ENCODE results near the gene SEL1L.
"Not testable (repeated sequence)": the region's sequence is repeated elsewhere in the genome, so short reads cannot be mapped to it uniquely, and the experiment has no call there.

The SEL1L gene

GRCh38 chr14:81523616-81524015, 10.0 kb downstream of the SEL1L start:
- no peak for DNase-seq

- no peak for DNase-seq
Measured at GRCh38 chr14:81523016-81523415, 10.6 kb downstream of the SEL1L start.

DNA sequence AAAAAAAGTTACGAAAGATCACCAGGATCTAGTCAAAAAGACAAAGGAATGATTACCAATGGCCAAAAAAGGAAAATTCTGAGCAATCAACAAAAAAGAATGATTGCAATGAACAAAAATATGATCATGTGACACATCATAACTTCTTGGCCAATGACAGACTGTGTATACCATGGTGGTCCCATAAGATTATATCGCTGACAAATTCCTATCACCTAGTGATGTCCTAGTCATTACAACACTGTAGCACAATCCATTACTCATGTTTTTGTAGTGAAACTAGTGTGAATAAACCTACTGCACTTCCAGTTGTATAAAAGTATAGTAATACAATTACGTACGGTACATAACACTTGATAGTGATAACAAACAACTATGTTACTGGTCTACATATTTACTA, 12.3 kb downstream of the SEL1L start:
- DNase-seq = no peak

GRCh38 chr14:81519200-81520011, 14.2 kb downstream of the SEL1L start:
- DNase-seq = no peak

DNA sequence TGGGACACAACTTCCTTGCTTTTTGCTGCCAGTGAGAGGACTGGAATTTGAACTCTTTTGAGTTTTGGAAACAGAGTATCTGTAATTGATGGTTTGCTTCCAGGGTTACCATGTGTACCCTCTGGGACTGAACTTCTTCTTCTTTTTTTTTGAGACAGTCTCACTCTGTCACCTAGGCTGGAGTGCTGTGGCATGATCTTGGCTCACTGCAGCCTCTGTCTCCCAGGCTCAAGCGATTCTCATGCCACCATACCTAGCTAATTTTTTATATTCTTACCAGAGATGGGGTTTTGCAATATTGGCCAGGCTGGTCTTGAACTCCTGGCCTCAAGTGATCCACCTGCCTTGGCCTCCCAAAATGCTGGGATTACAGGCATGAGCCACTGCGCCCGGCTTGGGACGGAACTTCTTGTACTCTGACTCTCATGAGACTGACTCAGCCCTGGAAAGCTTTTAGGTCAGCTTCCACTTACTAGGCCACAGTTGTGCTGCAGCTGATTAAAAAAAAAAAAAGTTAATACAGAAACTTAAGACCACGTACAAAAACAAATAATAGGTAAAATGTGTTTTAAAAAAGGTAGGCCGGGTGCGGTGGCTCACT, 15.8 kb downstream of the SEL1L start:
- no peak for DNase-seq

GRCh38 chr14:81516986-81517797, 16.5 kb downstream of the SEL1L start:
- DNase-seq = no peak

- DNase-seq = not testable (repeated sequence)
Measured at GRCh38 chr14:81515927-81516326, 17.7 kb downstream of the SEL1L start.

DNA sequence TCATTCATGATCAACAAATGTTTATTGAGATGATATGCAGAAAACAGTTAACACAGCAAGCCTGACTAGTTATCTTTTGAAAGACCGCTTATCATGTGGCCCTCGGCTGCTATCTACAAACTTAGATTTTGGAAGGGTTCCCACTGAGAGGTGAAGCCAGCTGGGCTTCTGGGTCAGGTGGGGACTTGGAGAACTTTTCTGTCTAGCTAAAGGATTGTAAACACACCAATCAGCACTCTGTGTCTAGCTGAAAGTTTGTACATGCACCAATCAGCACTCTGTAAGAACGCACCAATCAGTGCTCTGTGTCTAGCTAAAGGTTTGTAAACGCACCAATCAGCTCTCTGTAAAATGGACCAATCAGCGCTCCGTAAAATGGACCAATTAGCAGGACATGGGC, 20.8 kb downstream of the SEL1L start:
- DNase-seq = not testable (repeated sequence)

DNA sequence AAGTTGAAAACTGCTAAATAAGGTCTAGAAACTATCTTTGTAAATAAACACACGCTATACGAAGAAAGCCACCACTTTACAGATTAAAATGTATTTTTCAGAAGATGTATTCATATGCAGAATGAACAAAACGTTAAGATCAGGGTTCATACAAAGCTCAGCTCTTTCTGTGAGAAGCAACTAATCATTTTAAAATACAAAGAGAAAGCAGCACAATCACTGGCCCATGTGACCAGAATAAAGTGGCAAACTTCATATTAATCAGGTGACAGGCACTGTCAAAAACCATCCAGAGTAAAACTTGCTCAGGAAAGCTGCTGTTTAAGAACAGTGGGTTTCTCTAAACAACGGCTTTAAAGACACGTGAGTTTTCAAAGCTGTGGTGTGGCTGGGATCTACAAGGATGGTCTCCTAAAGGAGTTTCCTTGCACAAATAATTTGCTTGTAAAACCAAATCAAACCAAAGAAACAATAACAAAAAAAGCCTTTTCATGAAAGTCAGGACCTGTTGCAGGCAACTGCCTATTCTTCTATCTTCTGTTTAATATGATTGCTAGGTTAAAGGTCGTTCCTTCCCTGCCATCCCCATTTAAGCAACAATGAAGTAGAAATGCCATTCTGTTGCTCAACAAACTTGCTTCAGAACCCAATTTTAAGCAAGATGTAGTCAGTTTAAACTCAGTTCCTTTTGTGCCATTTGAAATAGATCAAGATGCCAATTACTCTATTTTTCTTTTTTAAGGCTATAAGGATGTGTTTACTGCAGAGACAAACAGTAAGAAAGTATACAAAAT, 22.3 kb downstream of the SEL1L start:
- DNase-seq = no peak

- no peak for DNase-seq
Measured at GRCh38 chr14:81509838-81510452, 23.7 kb downstream of the SEL1L start.

DNA sequence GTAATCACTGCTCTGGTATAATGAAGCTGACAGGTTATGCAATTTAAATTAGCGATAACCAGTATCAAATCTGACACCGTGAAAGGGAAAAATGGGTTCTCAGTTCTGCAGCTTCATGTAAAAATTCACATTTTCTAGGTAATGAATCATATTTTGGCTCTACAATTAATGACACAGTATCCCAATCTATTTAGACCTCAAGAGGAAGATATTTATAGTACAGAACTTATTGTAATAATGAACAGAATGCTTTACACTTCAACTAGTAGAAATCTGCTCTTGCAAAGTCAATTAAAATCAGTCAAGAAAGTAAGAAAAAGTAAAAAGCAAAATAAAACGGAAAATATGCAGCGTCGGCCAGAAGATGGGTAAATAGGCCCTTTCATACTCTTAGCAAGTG, 24.3 kb downstream of the SEL1L start:
- DNase-seq = no peak

DNA sequence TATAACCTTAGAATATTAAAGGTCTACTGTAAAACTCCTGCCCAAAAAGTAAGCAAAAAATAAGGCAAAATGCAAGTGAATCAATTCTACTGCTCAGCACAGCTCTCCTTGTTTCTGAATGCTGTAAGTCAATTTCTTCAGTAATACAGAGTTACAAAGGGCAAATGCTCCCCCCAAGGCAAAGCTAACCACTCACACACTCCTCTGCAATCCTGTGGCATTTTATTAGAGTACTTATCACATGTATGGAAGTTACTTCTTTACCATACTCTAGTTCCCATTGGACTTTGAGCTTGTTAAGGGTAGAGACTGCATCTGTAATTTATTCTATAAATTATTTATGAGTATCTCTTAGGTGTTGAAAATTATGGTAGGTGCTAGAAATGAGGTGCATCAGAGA, 27.2 kb downstream of the SEL1L start:
- DNase-seq = no peak

GRCh38 chr14:81504864-81505263, 28.8 kb downstream of the SEL1L start:
- no peak for DNase-seq

DNA sequence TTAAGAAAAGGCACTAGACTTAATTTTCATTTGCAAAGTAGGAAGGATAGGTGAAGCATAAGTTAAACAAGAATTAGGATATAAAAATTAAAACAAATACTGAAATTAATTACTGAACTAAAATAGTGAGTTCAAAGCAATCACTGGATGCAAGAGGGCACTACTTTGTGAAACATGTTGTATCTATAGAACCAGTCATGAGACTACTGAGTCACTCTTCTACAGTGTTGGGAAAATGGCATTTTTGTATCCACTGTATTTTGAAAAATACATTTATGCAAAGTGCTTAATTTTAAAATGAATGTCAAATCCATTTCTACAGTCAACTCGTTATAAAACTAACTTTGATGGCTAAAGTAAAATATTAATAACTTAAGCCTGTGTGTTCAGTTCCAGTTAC, 47.9 kb downstream of the SEL1L start:
- no peak for DNase-seq

- no peak for DNase-seq
Measured at GRCh38 chr14:81485372-81485771, 48.3 kb downstream of the SEL1L start.

DNA sequence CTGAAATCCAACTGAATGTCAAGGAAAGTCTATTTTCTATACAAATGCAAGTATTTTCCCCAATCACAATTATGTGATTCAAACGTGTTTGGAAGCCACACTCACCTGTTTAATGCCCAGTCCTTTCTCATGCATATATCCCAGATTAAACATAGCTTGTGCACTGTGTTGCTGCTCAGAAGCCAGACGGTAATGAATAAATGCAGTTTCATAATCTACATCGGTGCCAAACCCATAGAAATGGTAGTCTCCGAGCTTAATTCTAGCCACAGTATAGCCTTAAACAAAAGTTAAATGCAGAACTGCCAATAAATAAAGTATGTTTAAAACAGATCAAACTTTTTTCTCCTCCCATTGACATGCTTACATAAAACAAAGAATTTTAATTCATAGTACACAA, 49.5 kb downstream of the SEL1L start:
- no peak for DNase-seq

- DNase-seq = no peak
Measured at GRCh38 chr14:81480741-81481140, 52.9 kb downstream of the SEL1L start.

- DNase-seq = no peak
Measured at GRCh38 chr14:81478446-81478845, 55.2 kb downstream of the SEL1L start.

DNA sequence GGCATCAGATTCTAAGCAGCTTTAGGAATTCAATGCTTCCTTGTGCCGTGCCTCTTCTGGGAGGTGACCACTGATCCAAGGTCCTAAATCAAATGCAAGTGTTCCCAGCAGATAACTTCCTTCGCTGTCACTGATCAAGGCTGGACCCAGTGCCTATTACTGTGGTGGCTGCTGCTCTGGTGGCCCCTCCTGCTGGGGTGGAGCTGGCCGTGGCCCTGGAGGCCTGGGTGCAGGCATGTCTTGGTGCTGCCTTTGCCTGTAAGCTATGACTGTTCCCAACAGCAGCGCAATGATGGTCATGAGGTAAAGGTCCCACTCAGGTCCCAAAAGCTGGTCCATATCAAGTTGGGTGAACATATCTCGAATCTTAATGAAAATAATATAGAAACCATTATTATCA, 56.8 kb downstream of the SEL1L start:
- no peak for DNase-seq

DNA sequence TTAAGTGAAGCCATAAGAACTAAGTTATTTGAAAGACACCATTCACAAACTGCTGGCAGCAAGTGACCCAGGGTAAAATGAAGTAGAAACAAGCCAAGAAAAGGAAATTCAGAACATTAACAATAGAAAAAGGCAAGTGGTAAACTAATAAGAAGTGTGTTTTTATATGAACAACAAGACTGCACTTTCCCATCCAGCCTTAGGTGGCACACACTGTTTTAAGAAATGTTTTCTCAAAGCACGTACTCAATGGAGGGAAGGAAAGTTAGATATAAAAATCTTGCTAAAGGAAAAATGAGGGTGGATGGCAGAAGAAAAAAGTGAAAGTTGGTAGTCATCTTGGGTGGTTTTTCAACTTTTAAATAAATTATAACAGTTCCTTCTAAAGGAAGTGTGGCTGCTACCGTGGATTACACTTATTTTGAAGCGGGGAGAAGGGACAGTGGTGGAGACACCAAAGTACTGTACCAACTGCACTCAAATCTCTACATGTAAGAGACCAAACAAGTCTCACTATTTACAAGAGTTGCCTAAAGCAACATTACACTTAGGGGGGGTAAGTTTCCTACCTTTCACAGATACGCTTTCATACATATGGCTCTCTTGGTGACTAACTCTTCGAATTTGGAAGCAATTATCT, 58.8 kb downstream of the SEL1L start:
- DNase-seq = no peak

DNA sequence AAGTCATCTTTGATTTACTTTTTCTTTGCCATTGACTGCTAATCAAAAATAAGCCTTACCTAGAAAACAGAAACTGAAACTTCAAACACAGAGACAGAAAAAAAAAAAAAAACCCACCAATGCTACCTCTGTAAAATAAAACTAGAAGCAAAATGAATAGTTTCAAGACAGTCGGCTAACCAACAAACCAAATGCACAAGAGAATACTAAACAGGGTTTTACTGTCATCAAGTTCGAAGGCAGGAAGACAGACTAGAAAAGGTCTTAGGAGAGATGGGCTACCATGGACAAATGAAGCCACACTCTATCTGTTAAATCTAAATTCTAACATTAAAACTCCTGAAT, 59.5 kb downstream of the SEL1L start:
- DNase-seq = no peak

DNA sequence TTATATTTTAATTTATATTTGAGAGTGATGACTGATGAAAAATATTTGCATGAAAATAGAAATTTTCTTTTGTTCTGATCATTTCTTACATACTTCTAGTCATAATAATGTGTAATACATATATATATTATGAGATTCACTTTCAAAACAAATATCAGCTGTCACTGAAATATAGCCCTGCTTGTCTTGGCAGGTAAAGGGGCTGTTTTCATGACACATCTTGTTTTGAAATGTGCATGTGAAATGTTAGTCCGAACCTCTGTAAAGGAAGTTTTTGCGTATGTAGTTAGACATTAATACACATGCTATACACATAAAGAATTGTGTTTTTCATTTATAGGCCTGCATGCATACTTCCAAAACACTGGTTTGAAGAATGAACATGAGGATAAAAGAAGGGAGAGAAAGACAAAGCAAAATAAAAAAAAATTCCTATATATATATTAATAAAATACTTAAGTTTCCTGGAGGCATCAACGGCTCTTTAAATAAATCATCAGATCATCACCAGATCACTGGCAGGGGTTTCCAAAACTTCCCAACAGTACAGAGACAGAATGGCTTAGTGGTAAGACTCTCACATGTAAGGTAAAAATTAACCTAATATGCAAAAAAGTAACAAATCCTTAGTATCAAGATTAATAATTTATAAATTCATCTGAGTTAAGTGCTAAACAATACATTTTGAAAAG, 60.1 kb downstream of the SEL1L start:
- DNase-seq = no peak

Measured in activated CD4-positive, CD25-positive, alpha-beta regulatory T cell treated with anti-CD3 and anti-CD28 coated beads, Interleukin-2, amount 50 U/mL, for 72 hours (primary cell).